Measurements from ENCODE around the gene TTC33.

The TTC33 gene

GRCh38 chr5:40489421-40489820 is 266.3 kb downstream of the TTC33 start:
- no peak overlapping the region for H3K4me3 ChIP-seq (ENCODE audit: low read length)
- TF ChIP-seq CTCF (conservative IDR thresholded peaks at IDR 0.05; ENCODE audit: low read length), result no peak
- no peak for DNase-seq (ENCODE audit: low read depth)

GRCh38 chr5:40486437-40487275 is 269.1 kb downstream of the TTC33 start:
- TF ChIP-seq CTCF (conservative IDR thresholded peaks at IDR 0.05; ENCODE audit: low read length), result no peak
- no peak overlapping the region for H3K4me3 ChIP-seq (ENCODE audit: low read length)
- DNase-seq (ENCODE audit: low read depth), result no peak

- peak; percentile 8 for DNase-seq (ENCODE audit: low read depth)
- TF ChIP-seq CTCF (conservative IDR thresholded peaks at IDR 0.05; ENCODE audit: low read length), result no peak
- H3K4me3 ChIP-seq (ENCODE audit: low read length), result no peak overlapping the region
Observed at GRCh38 chr5:40485021-40485998, 270.5 kb downstream of the TTC33 start.

GRCh38 chr5:40484495-40484894 is 271.3 kb downstream of the TTC33 start:
- no peak for DNase-seq (ENCODE audit: low read depth)
- TF ChIP-seq CTCF (conservative IDR thresholded peaks at IDR 0.05; ENCODE audit: low read length), result no peak

GRCh38 chr5:40483316-40483715 is 272.4 kb downstream of the TTC33 start:
- no peak overlapping the region for H3K4me3 ChIP-seq (ENCODE audit: low read length)
- DNase-seq (ENCODE audit: low read depth), result peak; percentile 40
- TF ChIP-seq CTCF (conservative IDR thresholded peaks at IDR 0.05; ENCODE audit: low read length), result no peak

More at GRCh38 chr5:40484495-40484894, 271.3 kb downstream of the TTC33 start:
- H3K4me3 ChIP-seq (ENCODE audit: low read length), result no peak overlapping the region

- no peak overlapping the region for H3K4me3 ChIP-seq (ENCODE audit: low read length)
- no peak for DNase-seq (ENCODE audit: low read depth)
- no peak for TF ChIP-seq CTCF (conservative IDR thresholded peaks at IDR 0.05; ENCODE audit: low read length)
Observed at GRCh38 chr5:40481241-40481640, 274.5 kb downstream of the TTC33 start.

Data from AG10803 (cell line).